GM19438 (cell line): ENCODE measurements around the gene EFNA1.

Source experiments
- ATAC-seq: cut with Tn5 transposase; IDR thresholded peaks from one replicate; pipeline ENCODE4 v1.9.1; 2021; ENCODE audit warnings: low read depth; ENCODE audit not compliant: unreplicated experiment

Gene EFNA1

GRCh38 chr1:155173478-155174323 lies 46.0 kb downstream of the EFNA1 start, which contains the start of gene TRIM46:
TRIM46 (plus strand) TSS chr1:155173849; CDS start chr1:155173967, 118 bp downstream.
- peak; percentile 9 for ATAC-seq

- ATAC-seq: no peak
These were observed 46.9 kb downstream of the EFNA1 start for GRCh38 chr1:155174324-155175280.

- ATAC-seq: no peak
These were observed 47.7 kb downstream of the EFNA1 start for GRCh38 chr1:155175281-155175926.

- ATAC-seq: no peak
These were observed 48.3 kb downstream of the EFNA1 start for GRCh38 chr1:155175927-155176371.

GRCh38 chr1:155176544-155177071 lies 48.9 kb downstream of the EFNA1 start:
- ATAC-seq: no peak

GRCh38 chr1:155177192-155177917 lies 49.7 kb downstream of the EFNA1 start:
- ATAC-seq: no peak

GRCh38 chr1:155177918-155178281 lies 50.2 kb downstream of the EFNA1 start:
- no peak for ATAC-seq

GRCh38 chr1:155178441-155179111 lies 50.9 kb downstream of the EFNA1 start:
- ATAC-seq: no peak

GRCh38 chr1:155179112-155180031 lies 51.7 kb downstream of the EFNA1 start:
- no peak for ATAC-seq

- no peak for ATAC-seq
These were observed 53.8 kb downstream of the EFNA1 start for GRCh38 chr1:155181371-155182051.

- ATAC-seq: no peak
These were observed 54.4 kb downstream of the EFNA1 start for GRCh38 chr1:155182052-155182550.

- ATAC-seq: no peak
These were observed 56.1 kb downstream of the EFNA1 start for GRCh38 chr1:155183775-155184221.

GRCh38 chr1:155184351-155184811 lies 56.7 kb downstream of the EFNA1 start:
- ATAC-seq: no peak
